ENCODE measurements around the gene CSNK1A1.
"Not testable (repeated sequence)": the region's sequence is repeated elsewhere in the genome, so short reads cannot be mapped to it uniquely, and the experiment has no call there.

Gene CSNK1A1

GRCh38 chr5:149551227-149552037 is at the start of gene CSNK1A1:
Gene CSNK1A1 (minus strand): TSS chr5:149551439. CDS start chr5:149550964, 475 bp downstream.
- DNase-seq (ENCODE audit: low read depth in 3 of 3), result peak; percentile 96 to 98 (median 97)

GRCh38 chr5:149600932-149601331 is 49.7 kb upstream of the CSNK1A1 start:
- no peak for DNase-seq (ENCODE audit: low read depth in 3 of 3)

GRCh38 chr5:149599375-149599774 is 48.1 kb upstream of the CSNK1A1 start:
- DNase-seq (ENCODE audit: low read depth in 3 of 3), result no peak

DNA sequence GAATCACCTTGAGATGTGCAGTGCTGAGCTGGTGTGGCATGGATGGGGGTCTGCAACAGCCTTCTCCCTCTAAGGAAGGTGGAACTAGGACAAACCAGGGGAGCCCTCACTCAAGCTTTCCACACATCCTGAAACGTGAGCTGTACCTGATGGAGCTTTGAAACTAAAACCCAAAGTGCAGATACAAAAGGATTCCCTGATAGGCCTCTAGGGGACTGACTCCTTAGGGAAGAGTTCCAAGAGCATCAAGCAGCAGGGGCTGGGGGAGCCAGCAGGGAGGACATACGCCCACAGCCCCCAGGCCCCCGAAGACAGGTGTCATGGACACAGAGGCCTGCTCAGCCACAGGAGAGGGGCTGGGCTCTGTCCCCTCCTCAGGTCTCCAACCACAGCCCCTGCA is 47.7 kb upstream of the CSNK1A1 start:
- no peak for DNase-seq (ENCODE audit: low read depth in 3 of 3)

DNA sequence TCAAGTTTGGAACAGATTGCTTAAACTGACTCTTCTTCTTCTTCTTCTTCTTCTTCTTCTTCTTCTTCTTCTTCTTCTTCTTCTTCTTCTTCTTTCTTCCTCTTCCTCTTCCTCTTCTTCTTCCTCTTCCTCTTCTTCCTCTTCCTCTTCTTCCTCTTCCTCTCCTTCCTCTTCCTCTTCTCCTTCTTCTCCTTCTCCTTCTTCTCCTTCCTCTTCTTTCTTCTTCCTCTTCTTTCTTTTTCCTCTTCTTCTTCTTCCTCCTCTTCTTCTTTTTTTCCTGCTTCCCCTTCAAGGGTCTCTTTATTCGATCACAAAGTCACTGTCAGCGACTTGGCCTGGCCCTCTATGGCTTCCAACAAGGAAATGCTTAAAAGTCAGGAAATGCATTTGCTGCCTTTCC is 47.0 kb upstream of the CSNK1A1 start:
- DNase-seq (ENCODE audit: low read depth in 3 of 3), result not testable (repeated sequence)

- no peak for DNase-seq (ENCODE audit: low read depth in 3 of 3)
These were observed 46.4 kb upstream of the CSNK1A1 start for GRCh38 chr5:149597618-149598017.

GRCh38 chr5:149596712-149597111 is 45.5 kb upstream of the CSNK1A1 start:
- DNase-seq (ENCODE audit: low read depth in 3 of 3), result no peak

- not testable (repeated sequence) for DNase-seq (ENCODE audit: low read depth in 3 of 3)
These were observed 43.9 kb upstream of the CSNK1A1 start for GRCh38 chr5:149595105-149595504.

DNA sequence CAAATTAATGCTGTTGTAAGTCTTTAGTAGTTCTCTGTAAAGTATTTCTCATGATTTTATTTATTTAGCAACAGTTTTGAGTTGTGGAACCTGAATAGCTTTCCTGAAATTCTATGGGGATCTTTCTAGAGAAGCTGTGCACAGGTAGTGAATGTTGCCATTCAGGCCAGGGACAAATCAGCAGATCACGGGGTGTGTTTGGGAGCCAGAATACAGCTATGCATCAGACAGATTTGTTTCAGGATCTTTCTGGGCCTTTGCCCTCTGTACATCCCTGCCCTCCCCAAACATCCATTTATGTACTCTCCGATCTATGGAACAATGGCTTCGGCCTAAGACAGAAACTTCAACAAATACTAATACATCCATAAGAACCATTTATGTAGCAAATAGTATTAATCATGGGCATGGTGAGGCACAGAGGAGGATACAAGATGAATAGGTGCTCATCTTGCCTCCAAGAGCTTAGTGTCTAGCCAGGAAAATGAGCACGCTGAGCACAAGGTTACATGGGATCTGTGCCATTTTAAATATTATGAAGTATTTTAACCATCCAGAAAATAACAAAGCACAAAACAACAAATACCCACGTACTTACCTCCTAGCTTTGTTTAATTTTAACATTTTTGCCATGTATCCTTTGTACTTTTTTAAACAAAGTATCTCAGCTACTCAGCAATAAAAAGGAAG is 43.1 kb upstream of the CSNK1A1 start:
- no peak for DNase-seq (ENCODE audit: low read depth in 3 of 3)

GRCh38 chr5:149593370-149593769 is 42.1 kb upstream of the CSNK1A1 start:
- DNase-seq (ENCODE audit: low read depth in 3 of 3), result no peak

DNA sequence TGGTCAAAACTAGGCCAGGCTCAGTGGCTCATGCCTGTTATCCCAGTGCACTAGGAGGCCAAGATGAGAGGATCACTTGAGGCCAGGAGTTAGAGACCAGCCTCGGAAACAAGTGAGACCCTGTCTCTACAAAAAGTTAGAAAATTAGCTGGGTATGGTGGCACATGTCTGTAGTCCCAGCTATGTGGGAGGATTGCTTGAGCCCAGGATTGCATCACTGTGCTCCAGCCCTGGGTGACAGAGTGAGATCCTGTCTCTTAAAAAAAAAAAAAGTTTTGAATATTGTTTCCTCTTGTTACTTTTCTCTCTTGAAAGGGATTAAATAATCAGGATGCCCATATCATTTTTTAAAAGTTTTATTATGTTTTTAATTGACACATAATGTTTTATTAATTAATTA is 37.7 kb upstream of the CSNK1A1 start:
- DNase-seq (ENCODE audit: low read depth in 3 of 3), result no peak

DNA sequence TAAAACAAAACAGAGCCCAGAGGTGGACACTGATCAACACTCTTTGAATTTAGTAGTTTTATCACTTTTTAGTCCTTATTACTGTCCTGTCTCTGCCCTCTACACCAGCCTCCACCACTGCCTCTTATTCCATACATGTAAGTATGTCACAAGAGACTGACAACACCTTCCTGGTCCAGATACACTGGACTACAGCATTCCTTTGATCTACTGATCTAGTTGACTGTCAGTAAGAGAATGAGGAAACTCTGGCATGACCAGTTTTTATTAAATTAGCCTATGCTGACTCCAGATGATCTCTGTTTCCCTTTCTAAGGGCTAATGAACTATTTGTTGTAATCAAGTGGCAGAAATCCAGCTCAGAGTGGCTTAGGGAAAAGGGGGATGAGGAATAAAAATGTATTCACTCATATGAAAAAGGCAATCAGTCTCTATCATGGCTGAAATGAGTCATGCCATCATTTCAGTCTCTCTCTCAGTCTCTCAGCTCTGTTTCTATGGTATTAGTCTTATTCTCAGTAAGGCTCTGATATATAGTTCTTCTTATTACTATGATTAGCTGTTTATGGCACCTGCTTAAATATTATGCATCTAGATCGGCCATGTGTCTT is 35.6 kb upstream of the CSNK1A1 start:
- DNase-seq (ENCODE audit: low read depth in 3 of 3), result no peak

- DNase-seq (ENCODE audit: low read depth in 3 of 3), result no peak
These were observed 34.7 kb upstream of the CSNK1A1 start for GRCh38 chr5:149585910-149586309.

DNA sequence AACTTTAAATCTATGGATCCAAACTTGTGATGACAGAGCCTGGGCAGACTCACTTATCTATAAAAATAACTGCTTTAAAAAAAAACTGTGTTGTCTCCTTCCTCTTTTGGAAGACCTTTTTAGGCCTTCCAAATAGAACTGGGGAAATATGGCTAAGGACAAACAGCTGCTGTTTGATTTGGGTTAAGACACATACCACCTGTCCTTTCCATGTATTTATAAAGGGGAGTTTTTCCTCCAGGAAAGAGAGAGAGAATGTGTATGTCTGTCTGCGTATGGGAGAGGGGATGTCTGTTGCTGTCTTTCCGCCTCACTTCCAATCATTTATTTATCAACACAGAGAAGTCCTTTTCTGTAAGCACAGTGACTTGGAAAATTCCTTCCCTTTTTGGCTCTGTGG is 32.9 kb upstream of the CSNK1A1 start:
- DNase-seq (ENCODE audit: low read depth in 3 of 3), result no peak

DNA sequence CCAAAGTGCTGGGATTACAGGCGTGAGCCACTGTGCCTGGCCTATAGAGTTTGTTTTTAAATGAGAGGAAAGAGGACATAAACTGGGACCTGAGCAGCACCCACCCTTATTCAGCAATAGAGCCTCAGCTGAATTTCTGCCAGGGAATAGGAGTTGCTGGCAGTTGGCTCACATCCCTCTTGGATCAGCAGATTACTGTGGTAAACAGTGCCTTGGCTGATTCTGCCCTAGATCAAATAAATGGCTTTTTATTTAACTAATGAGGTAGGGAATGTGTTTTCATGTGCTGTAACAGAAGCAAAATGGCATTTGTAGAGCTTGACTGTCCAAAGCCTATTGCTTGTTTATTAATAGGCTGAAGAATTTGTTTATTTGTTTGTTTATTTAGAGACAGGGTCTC is 32.2 kb upstream of the CSNK1A1 start:
- no peak for DNase-seq (ENCODE audit: low read depth in 3 of 3)

DNA sequence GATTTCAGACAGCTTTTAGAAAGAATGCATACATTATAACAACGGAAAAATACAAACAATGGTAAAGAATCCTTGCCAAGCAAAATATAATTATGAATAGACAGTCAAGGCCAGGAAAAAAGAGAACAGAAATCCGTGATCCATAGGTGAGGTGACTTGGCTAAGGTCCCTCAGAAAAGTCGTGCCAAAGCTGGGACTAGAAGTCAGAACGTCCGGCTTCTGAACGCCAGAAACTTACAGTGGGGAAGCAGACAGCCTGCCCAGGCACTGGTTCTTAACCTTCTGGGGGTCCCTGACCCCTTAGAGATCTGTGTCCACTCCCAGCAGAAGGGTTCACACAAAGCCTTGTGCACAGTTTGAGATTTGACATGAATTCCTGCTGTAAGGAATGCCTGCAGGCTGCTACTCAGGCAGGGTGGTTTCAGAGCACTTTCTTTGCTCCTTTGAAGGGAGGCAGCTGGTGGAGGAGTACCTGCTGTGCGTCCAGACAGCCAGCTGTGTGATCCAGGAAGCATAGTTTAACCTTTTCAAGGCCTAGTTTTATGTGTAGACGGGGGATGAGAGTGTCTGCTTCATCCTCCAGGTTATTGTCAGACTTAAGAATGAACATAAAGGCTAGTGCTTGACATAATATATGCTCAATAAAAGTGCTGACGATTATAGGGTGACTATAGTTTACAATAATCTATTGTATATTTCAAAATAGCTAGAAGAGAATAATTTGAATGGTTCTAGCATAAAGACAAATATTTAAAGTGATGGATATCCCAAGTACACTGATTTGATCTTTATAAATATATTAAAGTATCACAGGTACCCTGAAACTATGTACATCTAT is 30.9 kb upstream of the CSNK1A1 start:
- no peak for DNase-seq (ENCODE audit: low read depth in 3 of 3)

- DNase-seq (ENCODE audit: low read depth in 3 of 3), result peak in 2 of 3 experiments; percentile 13 to 33
These were observed 30.1 kb upstream of the CSNK1A1 start, which contains the start of gene ARHGEF37 for GRCh38 chr5:149581192-149581861. Gene ARHGEF37 (plus strand): TSS chr5:149581498. CDS start chr5:149597770, 16,272 bp downstream.

DNA sequence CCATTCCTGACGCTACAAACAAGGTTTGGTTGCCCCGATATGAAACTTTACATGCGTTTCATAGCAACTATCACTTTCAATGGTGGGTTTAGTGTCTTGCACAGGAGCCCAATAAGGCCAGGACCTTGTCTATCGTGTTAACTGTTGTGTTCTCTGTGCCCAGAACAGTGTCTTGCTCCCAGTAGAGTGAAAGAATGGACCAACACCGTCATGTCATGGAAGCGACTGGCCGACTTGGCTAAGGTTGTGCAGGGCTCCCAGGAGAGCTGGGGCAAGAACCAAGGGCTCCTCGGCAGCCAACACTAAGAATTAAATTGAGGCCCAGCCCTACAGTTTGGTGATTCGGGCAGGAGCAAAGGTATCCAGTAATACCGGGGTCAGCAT is 29.6 kb upstream of the CSNK1A1 start:
- DNase-seq (ENCODE audit: low read depth in 3 of 3), result no peak

DNA sequence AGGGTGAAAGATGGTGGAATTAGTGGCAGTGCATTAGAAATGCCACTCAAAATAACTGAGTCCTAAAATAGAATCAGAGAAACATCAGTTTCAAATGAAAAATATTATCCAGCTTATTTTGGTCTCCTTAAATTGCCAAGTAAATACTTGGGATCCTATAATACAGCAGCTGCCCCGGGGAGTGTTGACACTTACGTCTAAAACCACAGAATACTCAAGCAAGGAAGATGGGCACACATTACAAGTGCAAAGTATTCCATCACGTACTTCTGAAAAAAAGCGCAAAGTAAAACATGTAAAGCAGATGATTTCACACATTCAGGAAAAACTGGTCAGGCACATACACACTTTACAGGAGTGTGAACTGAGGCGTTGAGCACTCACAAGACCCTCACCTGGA is 27.7 kb upstream of the CSNK1A1 start:
- DNase-seq (ENCODE audit: low read depth in 3 of 3), result no peak

DNA sequence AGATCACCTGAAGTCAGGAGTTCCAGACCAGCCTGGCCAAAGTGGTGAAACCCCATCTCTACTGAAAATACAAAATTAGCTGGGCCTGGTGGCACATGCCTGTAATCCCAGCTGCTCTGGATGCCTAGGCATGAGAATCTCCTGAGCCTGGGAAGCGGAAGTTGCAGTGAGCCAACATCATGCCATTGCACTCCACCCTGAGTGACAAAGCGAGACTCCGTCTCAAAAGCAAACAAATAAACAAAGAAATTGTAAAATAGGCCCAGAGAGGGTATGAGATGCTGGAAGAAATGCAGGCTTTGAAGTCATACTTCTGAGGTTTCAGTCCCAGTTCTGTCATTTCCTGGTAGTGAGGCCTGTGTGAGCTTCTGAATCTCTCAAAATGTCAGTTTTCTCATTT is 24.8 kb upstream of the CSNK1A1 start:
- no peak for DNase-seq (ENCODE audit: low read depth in 3 of 3)

- no peak for DNase-seq (ENCODE audit: low read depth in 3 of 3)
These were observed 23.9 kb upstream of the CSNK1A1 start for GRCh38 chr5:149575131-149575530.
